ENCODE data around the gene SYCP1.

The SYCP1 gene

DNA sequence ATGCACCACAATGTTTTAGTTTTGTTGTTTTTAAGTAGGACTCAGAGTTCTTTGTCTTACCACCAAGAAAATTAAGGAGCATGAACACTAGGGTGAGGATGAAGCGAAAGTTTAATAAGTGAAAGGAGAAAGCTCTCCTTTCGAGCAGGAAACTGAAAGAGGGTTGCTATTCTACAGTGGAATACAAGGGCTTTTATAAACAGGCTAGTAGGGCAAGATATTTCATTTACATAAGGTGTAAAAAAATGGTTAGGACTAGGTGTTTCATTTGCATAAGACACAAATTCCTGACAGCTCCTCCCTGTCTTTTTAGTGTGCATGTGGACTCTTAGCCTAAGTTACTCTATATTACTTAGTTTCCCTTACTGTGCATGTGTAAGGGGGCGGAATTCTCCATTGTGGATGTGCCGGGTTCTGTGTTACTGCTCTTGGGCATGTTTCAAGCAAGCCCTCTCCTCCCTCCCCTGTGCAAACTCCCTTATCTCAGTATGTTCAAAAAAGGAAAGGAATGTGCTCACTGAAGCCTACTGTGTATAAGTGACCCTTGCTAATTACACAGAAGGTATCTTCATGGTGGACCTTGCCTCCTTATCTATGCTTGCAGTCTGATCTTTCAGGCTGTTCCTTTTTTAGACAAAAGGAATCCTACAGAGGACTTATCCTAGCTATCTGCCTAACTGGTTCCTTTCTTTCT, 182.3 kb downstream of the SYCP1 start:
- H3K9ac ChIP-seq (ENCODE audit: low read length), result no peak overlapping the region
- peak overlapping the region; percentile 34 for H3K27ac ChIP-seq (ENCODE audit: low read depth, low read length)
- H3K27me3 ChIP-seq (ENCODE audit: control insufficient read depth, insufficient read depth, low read length), result no peaks in the 10 kb centered on the region
- no peaks in the 10 kb centered on the region for H3K36me3 ChIP-seq (ENCODE audit: control insufficient read depth, insufficient read depth, low read length)
- no peak overlapping the region for H3K4me3 ChIP-seq (ENCODE audit: low read length)
- H3K4me1 ChIP-seq (ENCODE audit: control insufficient read depth, insufficient read depth, low read length), result peaks cover 5% of the 10 kb centered on the region

DNA sequence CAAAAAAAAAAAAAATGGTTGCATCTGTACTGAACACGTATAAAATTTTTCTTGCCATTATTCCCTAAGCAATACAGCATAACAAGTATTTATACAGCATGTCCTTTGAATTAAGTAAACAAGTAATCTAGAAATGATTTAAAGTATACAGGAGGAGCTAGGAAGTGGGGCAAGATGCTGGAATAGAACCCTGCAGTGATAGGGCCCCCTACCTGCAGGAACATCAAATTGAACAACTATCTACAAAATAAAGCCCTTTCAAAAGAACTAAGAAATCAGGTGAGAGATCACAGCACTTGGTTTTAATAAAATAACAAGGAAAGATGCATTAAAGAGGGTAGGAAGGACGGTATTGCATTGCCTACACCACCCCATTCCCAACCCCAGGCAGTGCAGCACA, 185.8 kb downstream of the SYCP1 start:
- no peaks in the 10 kb centered on the region for H3K36me3 ChIP-seq (ENCODE audit: control insufficient read depth, insufficient read depth, low read length)
- no peak overlapping the region for H3K4me3 ChIP-seq (ENCODE audit: low read length)
- H3K9ac ChIP-seq (ENCODE audit: low read length), result no peak overlapping the region
- H3K27me3 ChIP-seq (ENCODE audit: control insufficient read depth, insufficient read depth, low read length), result no peaks in the 10 kb centered on the region
- H3K27ac ChIP-seq (ENCODE audit: low read depth, low read length), result no peak overlapping the region
- peaks cover 5% of the 10 kb centered on the region for H3K4me1 ChIP-seq (ENCODE audit: control insufficient read depth, insufficient read depth, low read length)

DNA sequence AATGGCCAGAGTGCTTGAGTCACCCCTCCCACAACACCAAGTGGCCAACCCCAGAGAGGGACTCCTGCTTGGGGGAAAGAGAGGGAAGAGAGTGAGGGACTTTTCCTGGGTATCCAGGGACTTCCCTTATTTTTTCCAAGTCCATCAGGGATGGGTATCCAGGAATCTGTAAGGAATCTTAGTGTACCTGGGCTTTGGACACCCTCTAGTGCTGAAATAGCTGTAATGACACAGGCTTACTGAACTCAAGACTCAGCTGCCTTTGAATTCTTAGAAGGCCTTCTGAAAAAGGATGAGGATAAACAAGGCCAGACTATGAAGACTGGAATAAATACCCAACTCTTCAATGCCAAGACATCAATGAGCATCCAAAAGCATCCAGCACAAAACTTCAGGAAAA, 187.0 kb downstream of the SYCP1 start:
- Histone ChIP-seq H3K36me3 (ENCODE audit: control insufficient read depth, insufficient read depth, low read length) (no peaks in the 10 kb centered on the region), H3K27ac (ENCODE audit: low read depth, low read length) (no peak overlapping the region), H3K9ac (ENCODE audit: low read length) (no peak overlapping the region), H3K27me3 (ENCODE audit: control insufficient read depth, insufficient read depth, low read length) (no peaks in the 10 kb centered on the region), H3K4me1 (ENCODE audit: control insufficient read depth, insufficient read depth, low read length) (peaks cover 5% of the 10 kb centered on the region), H3K4me3 (ENCODE audit: low read length) (no peak overlapping the region)
